Measurements from ENCODE around the gene JAKMIP3. TPM values are rescaled to one million over a fixed set of nuclear protein-coding genes. Genes with fewer than 3 reads are reported as not detected.

Gene JAKMIP3
- total RNA-seq, 1 experiment from 2014 or later = 5.6 TPM

DNA sequence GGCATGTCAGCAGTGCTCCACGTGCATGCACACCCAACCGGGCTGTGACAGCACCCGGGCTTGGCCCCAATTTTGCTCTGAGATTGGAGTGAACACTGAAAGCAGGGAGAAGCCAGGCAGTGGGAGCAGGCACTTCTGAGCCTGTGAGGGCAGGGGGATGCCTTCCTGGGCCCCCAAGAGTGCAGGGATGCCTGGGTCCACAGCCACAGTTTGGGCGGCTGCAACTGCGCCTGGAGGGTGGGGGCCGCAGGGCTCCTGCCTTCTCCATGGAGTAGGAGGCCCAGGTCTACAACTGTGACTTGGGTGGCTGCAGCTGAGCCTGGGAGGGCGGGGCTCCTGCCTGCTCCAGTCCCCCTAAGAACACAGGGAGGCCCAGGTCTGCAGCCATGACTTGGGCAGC is 46.4 kb upstream of the JAKMIP3 start:
- Histone ChIP-seq H3K27me3 (ENCODE audit: insufficient read depth, low read depth) (no peaks in the 10 kb centered on the region), H3K4me1 (replicated peaks; ENCODE audit: insufficient read depth) (no peaks in the 10 kb centered on the region), H3K4me2 (no peak overlapping the region), H3K9me2 (ENCODE audit: insufficient read depth) (no peaks in the 10 kb centered on the region), H3K27ac (no peak overlapping the region), H3K36me3 (ENCODE audit: low read depth) (no peaks in the 10 kb centered on the region), H3F3A (ENCODE audit: insufficient read depth, low read depth) (no peaks in the 10 kb centered on the region), H2AFZ (no peak overlapping the region), H3K4me3 (no peak overlapping the region), H4K20me1 (ENCODE audit: insufficient read depth) (no peaks in the 10 kb centered on the region), H3K9me3 (ENCODE audit: insufficient read depth, low read depth) (no peaks in the 10 kb centered on the region), H3K79me2 (ENCODE audit: low read depth) (no peaks in the 10 kb centered on the region)
- intact Hi-C loops (cut with micrococcal nuclease; ENCODE audit: unreplicated experiment) = no loop called here
- ChIA-PET CTCF (no interaction called here), POLR2A (ENCODE audit: unreplicated experiment) (no interaction called here)
- no TSS peak for BruUV-seq (replicated peaks)
- TF ChIP-seq, protein P1, sequence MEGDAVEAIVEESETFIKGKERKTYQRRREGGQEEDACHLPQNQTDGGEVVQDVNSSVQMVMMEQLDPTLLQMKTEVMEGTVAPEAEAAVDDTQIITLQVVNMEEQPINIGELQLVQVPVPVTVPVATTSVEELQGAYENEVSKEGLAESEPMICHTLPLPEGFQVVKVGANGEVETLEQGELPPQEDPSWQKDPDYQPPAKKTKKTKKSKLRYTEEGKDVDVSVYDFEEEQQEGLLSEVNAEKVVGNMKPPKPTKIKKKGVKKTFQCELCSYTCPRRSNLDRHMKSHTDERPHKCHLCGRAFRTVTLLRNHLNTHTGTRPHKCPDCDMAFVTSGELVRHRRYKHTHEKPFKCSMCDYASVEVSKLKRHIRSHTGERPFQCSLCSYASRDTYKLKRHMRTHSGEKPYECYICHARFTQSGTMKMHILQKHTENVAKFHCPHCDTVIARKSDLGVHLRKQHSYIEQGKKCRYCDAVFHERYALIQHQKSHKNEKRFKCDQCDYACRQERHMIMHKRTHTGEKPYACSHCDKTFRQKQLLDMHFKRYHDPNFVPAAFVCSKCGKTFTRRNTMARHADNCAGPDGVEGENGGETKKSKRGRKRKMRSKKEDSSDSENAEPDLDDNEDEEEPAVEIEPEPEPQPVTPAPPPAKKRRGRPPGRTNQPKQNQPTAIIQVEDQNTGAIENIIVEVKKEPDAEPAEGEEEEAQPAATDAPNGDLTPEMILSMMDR (conservative IDR thresholded peaks at IDR 0.05) = no peak
- no peak for TF ChIP-seq EZH2 (IDR thresholded peaks at IDR 0.05; ENCODE audit: low read depth)
- no peak for DNase-seq

DNA sequence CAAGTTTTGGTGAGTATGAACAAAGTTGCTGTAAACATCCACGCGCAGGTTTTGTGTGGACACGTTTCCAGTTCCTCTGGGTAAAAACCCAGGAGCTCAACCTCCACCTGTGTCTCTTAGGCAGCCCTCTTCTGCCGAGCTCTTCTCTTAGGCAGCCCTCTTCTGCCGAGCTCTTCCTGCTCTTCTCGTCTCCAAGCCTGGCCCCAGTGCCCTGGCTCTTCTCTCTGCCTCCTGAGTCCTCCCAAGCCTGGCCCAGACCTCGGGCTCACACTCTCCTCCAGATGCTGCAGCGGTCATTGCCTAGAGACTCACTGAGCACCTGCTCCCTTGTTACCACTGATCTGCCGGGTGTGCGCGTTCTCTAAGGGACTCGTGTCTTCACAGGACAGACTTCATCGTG is 45.3 kb upstream of the JAKMIP3 start:
- no peak overlapping the region for H3K4me3 ChIP-seq
- H2AFZ ChIP-seq = no peak overlapping the region
- no peaks in the 10 kb centered on the region for H3K79me2 ChIP-seq (ENCODE audit: low read depth)
- 0 out of 2 replicates have a peak, but pooled peaks cover 3% of the 10 kb centered on the region for H3K27me3 ChIP-seq (ENCODE audit: insufficient read depth, low read depth)
- no peaks in the 10 kb centered on the region for H3F3A ChIP-seq (ENCODE audit: insufficient read depth, low read depth)
- intact Hi-C loops (cut with micrococcal nuclease; ENCODE audit: unreplicated experiment) = loop anchor here (10.0 kb wide), 1 partner anchor 124 kb away; no protein-coding TSS in a partner anchor
- H3K9me2 ChIP-seq (ENCODE audit: insufficient read depth) = no peaks in the 10 kb centered on the region
- H3K4me1 ChIP-seq (replicated peaks; ENCODE audit: insufficient read depth) = no peaks in the 10 kb centered on the region
- H4K20me1 ChIP-seq (ENCODE audit: insufficient read depth) = no peaks in the 10 kb centered on the region
- DNase-seq = no peak
- no peaks in the 10 kb centered on the region for H3K36me3 ChIP-seq (ENCODE audit: low read depth)
- ChIA-PET POLR2A (ENCODE audit: unreplicated experiment) (no interaction called here), CTCF (no interaction called here)
- TF ChIP-seq, protein P1 (conservative IDR thresholded peaks at IDR 0.05) = no peak
- no peak for TF ChIP-seq EZH2 (IDR thresholded peaks at IDR 0.05; ENCODE audit: low read depth)
- H3K4me2 ChIP-seq = no peak overlapping the region
- no TSS peak for BruUV-seq (replicated peaks)
- no peaks in the 10 kb centered on the region for H3K9me3 ChIP-seq (ENCODE audit: insufficient read depth, low read depth)
- H3K27ac ChIP-seq = no peak overlapping the region

DNA sequence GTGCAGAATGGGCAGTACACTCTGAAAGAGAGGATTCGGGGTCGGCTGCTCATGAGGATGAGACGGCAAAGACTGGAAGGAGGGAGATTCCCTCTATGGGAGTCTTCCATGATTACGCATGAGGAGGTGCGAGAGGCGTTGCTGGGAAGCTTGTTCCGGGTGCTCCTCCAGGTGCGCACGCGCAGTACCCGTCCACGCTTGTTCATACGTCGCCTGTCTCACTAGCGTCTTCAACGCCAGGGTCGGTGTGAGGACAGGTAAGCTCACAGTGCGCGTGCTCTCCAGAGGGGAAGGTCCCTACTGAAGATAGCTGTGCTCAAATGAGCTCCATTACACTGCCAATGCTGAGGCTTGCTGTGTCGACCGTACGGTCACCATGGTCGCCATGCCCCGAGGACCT is 44.7 kb upstream of the JAKMIP3 start:
- BruUV-seq (replicated peaks) = no TSS peak
- TF ChIP-seq, protein P1 (conservative IDR thresholded peaks at IDR 0.05) = no peak
- TF ChIP-seq EZH2 (IDR thresholded peaks at IDR 0.05; ENCODE audit: low read depth) = no peak
- H3K4me2 ChIP-seq = no peak overlapping the region
- no peaks in the 10 kb centered on the region for H4K20me1 ChIP-seq (ENCODE audit: insufficient read depth)
- no peak for DNase-seq
- H3F3A ChIP-seq (ENCODE audit: insufficient read depth, low read depth) = no peaks in the 10 kb centered on the region
- H3K27me3 ChIP-seq (ENCODE audit: insufficient read depth, low read depth) = 0 out of 2 replicates have a peak, but pooled peaks cover 3% of the 10 kb centered on the region
- no peaks in the 10 kb centered on the region for H3K9me3 ChIP-seq (ENCODE audit: insufficient read depth, low read depth)
- H3K4me3 ChIP-seq = no peak overlapping the region
- H3K36me3 ChIP-seq (ENCODE audit: low read depth) = no peaks in the 10 kb centered on the region
- intact Hi-C loops (cut with micrococcal nuclease; ENCODE audit: unreplicated experiment) = loop anchor here (10.0 kb wide), 1 partner anchor 124 kb away; no protein-coding TSS in a partner anchor
- no peak overlapping the region for H3K27ac ChIP-seq
- H3K9me2 ChIP-seq (ENCODE audit: insufficient read depth) = no peaks in the 10 kb centered on the region
- no peaks in the 10 kb centered on the region for H3K79me2 ChIP-seq (ENCODE audit: low read depth)
- ChIA-PET CTCF (interaction anchor here (0.6 kb wide), 1 partner anchor 21 kb away, joined by 7 read pairs; no protein-coding TSS in a partner anchor), POLR2A (ENCODE audit: unreplicated experiment) (no interaction called here)
- no peak overlapping the region for H2AFZ ChIP-seq
- no peaks in the 10 kb centered on the region for H3K4me1 ChIP-seq (replicated peaks; ENCODE audit: insufficient read depth)
